ENCODE measurements around the gene FBXO2.

DNA sequence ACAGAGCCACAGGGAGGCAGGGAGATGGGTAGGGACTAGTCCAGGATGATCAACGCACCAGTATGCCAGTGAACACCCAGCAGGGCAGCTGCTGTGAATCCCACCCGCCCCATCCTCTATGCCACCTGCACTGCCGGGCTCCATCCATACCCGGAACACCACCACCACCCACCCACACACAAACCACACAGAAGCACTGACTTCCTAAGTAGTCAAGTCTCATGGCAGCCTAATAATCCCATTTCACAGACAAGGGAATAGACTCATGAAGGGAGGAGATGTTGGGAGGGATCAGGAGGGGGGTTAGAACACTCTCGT is 43.6 kb upstream of the FBXO2 start:
- TF ChIP-seq POLR2A (IDR thresholded peaks at IDR 0.05) = no peak
- TF ChIP-seq, protein P1, sequence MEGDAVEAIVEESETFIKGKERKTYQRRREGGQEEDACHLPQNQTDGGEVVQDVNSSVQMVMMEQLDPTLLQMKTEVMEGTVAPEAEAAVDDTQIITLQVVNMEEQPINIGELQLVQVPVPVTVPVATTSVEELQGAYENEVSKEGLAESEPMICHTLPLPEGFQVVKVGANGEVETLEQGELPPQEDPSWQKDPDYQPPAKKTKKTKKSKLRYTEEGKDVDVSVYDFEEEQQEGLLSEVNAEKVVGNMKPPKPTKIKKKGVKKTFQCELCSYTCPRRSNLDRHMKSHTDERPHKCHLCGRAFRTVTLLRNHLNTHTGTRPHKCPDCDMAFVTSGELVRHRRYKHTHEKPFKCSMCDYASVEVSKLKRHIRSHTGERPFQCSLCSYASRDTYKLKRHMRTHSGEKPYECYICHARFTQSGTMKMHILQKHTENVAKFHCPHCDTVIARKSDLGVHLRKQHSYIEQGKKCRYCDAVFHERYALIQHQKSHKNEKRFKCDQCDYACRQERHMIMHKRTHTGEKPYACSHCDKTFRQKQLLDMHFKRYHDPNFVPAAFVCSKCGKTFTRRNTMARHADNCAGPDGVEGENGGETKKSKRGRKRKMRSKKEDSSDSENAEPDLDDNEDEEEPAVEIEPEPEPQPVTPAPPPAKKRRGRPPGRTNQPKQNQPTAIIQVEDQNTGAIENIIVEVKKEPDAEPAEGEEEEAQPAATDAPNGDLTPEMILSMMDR (IDR thresholded peaks at IDR 0.05) = no peak

Data from heart left ventricle (tissue), 13 donors.